ENCODE data around the gene RAB31.

Gene RAB31

GRCh38 chr18:9719421-9719981 is 11.4 kb downstream of the RAB31 start (continued):
- no peak for TF ChIP-seq ZNF214 (tag by site-specific recombination; IDR thresholded peaks at IDR 0.05; ENCODE audit: borderline replicate concordance)
- no peak for TF ChIP-seq ZNF621 (tag by site-specific recombination; IDR thresholded peaks at IDR 0.05)
- no peak for TF ChIP-seq ZNF624 (tag by site-specific recombination; IDR thresholded peaks at IDR 0.05)
- peak; percentile 39; the same call in 1 of the 2 replicates for TF ChIP-seq ZBTB17 (tag by site-specific recombination; IDR thresholded peaks at IDR 0.05)
- no peak for TF ChIP-seq TSHZ1 (tag by site-specific recombination; IDR thresholded peaks at IDR 0.05; ENCODE audit: borderline replicate concordance)
- TF ChIP-seq, protein P1, sequence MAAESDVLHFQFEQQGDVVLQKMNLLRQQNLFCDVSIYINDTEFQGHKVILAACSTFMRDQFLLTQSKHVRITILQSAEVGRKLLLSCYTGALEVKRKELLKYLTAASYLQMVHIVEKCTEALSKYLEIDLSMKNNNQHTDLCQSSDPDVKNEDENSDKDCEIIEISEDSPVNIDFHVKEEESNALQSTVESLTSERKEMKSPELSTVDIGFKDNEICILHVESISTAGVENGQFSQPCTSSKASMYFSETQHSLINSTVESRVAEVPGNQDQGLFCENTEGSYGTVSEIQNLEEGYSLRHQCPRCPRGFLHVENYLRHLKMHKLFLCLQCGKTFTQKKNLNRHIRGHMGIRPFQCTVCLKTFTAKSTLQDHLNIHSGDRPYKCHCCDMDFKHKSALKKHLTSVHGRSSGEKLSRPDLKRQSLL (tag by site-specific recombination; IDR thresholded peaks at IDR 0.05), result no peak
- peak; percentile 98 for TF ChIP-seq PRDM1 (tag by site-specific recombination; IDR thresholded peaks at IDR 0.05)
- no peak for TF ChIP-seq ZNF610 (tag by site-specific recombination; IDR thresholded peaks at IDR 0.05; ENCODE audit: borderline replicate concordance)
- no peak for TF ChIP-seq ZNF274 (IDR thresholded peaks at IDR 0.05; ENCODE audit: low read length)
- no peak for TF ChIP-seq ZNF274 (tag by site-specific recombination; IDR thresholded peaks at IDR 0.05; ENCODE audit: borderline replicate concordance)
- TF ChIP-seq, protein P2, sequence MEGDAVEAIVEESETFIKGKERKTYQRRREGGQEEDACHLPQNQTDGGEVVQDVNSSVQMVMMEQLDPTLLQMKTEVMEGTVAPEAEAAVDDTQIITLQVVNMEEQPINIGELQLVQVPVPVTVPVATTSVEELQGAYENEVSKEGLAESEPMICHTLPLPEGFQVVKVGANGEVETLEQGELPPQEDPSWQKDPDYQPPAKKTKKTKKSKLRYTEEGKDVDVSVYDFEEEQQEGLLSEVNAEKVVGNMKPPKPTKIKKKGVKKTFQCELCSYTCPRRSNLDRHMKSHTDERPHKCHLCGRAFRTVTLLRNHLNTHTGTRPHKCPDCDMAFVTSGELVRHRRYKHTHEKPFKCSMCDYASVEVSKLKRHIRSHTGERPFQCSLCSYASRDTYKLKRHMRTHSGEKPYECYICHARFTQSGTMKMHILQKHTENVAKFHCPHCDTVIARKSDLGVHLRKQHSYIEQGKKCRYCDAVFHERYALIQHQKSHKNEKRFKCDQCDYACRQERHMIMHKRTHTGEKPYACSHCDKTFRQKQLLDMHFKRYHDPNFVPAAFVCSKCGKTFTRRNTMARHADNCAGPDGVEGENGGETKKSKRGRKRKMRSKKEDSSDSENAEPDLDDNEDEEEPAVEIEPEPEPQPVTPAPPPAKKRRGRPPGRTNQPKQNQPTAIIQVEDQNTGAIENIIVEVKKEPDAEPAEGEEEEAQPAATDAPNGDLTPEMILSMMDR (tag by site-specific recombination; IDR thresholded peaks at IDR 0.05), result no peak
- TF ChIP-seq ZBTB21 (tag by site-specific recombination; IDR thresholded peaks at IDR 0.05), result no peak
- TF ChIP-seq ZEB2 (tag by site-specific recombination; IDR thresholded peaks at IDR 0.05), result peak; percentile 46
- no peak for TF ChIP-seq YY2 (tag by site-specific recombination; IDR thresholded peaks at IDR 0.05)
- TF ChIP-seq ZSCAN5A (tag by site-specific recombination; IDR thresholded peaks at IDR 0.05), result no peak
- TF ChIP-seq ZNF585B (tag by site-specific recombination; IDR thresholded peaks at IDR 0.05), result no peak
- TF ChIP-seq, protein P3, sequence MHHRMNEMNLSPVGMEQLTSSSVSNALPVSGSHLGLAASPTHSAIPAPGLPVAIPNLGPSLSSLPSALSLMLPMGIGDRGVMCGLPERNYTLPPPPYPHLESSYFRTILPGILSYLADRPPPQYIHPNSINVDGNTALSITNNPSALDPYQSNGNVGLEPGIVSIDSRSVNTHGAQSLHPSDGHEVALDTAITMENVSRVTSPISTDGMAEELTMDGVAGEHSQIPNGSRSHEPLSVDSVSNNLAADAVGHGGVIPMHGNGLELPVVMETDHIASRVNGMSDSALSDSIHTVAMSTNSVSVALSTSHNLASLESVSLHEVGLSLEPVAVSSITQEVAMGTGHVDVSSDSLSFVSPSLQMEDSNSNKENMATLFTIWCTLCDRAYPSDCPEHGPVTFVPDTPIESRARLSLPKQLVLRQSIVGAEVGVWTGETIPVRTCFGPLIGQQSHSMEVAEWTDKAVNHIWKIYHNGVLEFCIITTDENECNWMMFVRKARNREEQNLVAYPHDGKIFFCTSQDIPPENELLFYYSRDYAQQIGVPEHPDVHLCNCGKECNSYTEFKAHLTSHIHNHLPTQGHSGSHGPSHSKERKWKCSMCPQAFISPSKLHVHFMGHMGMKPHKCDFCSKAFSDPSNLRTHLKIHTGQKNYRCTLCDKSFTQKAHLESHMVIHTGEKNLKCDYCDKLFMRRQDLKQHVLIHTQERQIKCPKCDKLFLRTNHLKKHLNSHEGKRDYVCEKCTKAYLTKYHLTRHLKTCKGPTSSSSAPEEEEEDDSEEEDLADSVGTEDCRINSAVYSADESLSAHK (tag by site-specific recombination; IDR thresholded peaks at IDR 0.05), result peak; percentile 39; the same call in 1 of the 2 replicates
- no peak for TF ChIP-seq ZNF19 (tag by site-specific recombination; IDR thresholded peaks at IDR 0.05; ENCODE audit: low read depth)
- no peak for TF ChIP-seq ZNF350 (tag by site-specific recombination; IDR thresholded peaks at IDR 0.05)
- no peak for TF ChIP-seq ZNF174 (tag by site-specific recombination; IDR thresholded peaks at IDR 0.05)
- TF ChIP-seq ZNF248 (tag by site-specific recombination; IDR thresholded peaks at IDR 0.05), result no peak
- TF ChIP-seq, protein P4, sequence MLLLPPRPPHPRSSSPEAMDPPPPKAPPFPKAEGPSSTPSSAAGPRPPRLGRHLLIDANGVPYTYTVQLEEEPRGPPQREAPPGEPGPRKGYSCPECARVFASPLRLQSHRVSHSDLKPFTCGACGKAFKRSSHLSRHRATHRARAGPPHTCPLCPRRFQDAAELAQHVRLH (tag by site-specific recombination; IDR thresholded peaks at IDR 0.05), result no peak
- TF ChIP-seq, protein P5, sequence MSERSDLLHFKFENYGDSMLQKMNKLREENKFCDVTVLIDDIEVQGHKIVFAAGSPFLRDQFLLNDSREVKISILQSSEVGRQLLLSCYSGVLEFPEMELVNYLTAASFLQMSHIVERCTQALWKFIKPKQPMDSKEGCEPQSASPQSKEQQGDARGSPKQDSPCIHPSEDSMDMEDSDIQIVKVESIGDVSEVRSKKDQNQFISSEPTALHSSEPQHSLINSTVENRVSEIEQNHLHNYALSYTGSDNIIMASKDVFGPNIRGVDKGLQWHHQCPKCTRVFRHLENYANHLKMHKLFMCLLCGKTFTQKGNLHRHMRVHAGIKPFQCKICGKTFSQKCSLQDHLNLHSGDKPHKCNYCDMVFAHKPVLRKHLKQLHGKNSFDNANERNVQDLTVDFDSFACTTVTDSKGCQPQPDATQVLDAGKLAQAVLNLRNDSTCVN (tag by site-specific recombination; optimal IDR thresholded peaks at IDR 0.05), result no peak
